GM23338 (cell line): ENCODE measurements around the gene RPN2. TPM values are rescaled to one million over a fixed set of nuclear protein-coding genes. Genes with fewer than 3 reads are reported as not detected.
A peak's percentile ranks its signal among the peaks of the same experiment; 100 is the strongest.

ENCODE experiments used
- ATAC-seq: fragments of 200-7000 bp; cut with Tn5 transposase; 3 replicates; pipeline ENCODE4 v1.9.1; 2020
- DNase-seq: peaks from one replicate; pipeline ENCODE4 v3.0.0-alpha.2; 2015; ENCODE audit warnings: low spot score
- H2AFZ ChIP-seq: fragments of 200-600 bp; sonication (generic); 2 replicates; pipeline ENCODE4 v1.8.0; 2016; ENCODE audit warnings: antibody characterized with exemption, mild to moderate bottlenecking, moderate library complexity
- H3F3A ChIP-seq: fragments of 200-600 bp; sonication (generic); replicated peaks from 2 replicates; pipeline ENCODE4 v1.8.0; 2017; ENCODE audit warnings: antibody characterized with exemption, mixed run types, low read depth
- H3K27ac ChIP-seq: fragments of 200-600 bp; sonication (generic); 2 replicates; pipeline ENCODE4 v1.6.1; 2016; ENCODE audit warnings: low read depth
- H3K27me3 ChIP-seq: fragments of 200-600 bp; sonication (generic); 2 replicates; pipeline ENCODE4 v1.8.0; 2016; ENCODE audit warnings: mild to moderate bottlenecking, mixed run types, moderate library complexity; ENCODE audit not compliant: insufficient read depth
- H3K36me3 ChIP-seq: fragments of 200-600 bp; sonication (generic); 2 replicates; pipeline ENCODE4 v1.8.0; 2016; ENCODE audit warnings: mild to moderate bottlenecking; ENCODE audit not compliant: insufficient read depth
- H3K4me1 ChIP-seq: fragments of 200-600 bp; sonication (generic); 2 replicates; pipeline ENCODE4 v1.8.0; 2016; ENCODE audit warnings: mild to moderate bottlenecking, moderate library complexity; ENCODE audit not compliant: insufficient read depth
- H3K4me2 ChIP-seq: fragments of 200-600 bp; sonication (generic); 2 replicates; pipeline ENCODE4 v1.7.1; 2017; ENCODE audit warnings: mixed run types
- H3K4me3 ChIP-seq: fragments of 200-600 bp; sonication (generic); 2 replicates; pipeline ENCODE4 v1.6.1; 2016; ENCODE audit warnings: mixed run types
- H3K79me2 ChIP-seq: fragments of 200-600 bp; sonication (generic); replicated peaks from 2 replicates; pipeline ENCODE4 v1.8.0; 2017; ENCODE audit warnings: mild to moderate bottlenecking; ENCODE audit not compliant: insufficient read depth
- H3K9me2 ChIP-seq: fragments of 200-600 bp; sonication (generic); 2 replicates; pipeline ENCODE4 v1.8.0; 2017; ENCODE audit not compliant: insufficient read depth
- H4K20me1 ChIP-seq: fragments of 200-600 bp; sonication (generic); replicated peaks from 2 replicates; pipeline ENCODE4 v1.8.0; 2017; ENCODE audit warnings: mild to moderate bottlenecking; ENCODE audit not compliant: insufficient read depth
- H3K27ac Mint-ChIP-seq: 2 replicates; pipeline ENCODE4 v1.8.0; 2020; ENCODE audit warnings: inconsistent platforms, mild to moderate bottlenecking, moderate library complexity, mixed read lengths
- H3K27me3 Mint-ChIP-seq: 3 replicates; pipeline ENCODE4 v1.8.0; 2022; ENCODE audit warnings: low read depth, mild to moderate bottlenecking, moderate library complexity, mixed read lengths, inconsistent platforms; ENCODE audit not compliant: insufficient read depth, poor library complexity
- H3K36me3 Mint-ChIP-seq: 3 replicates; pipeline ENCODE4 v1.8.0; 2021; ENCODE audit warnings: low read depth, mild to moderate bottlenecking, inconsistent platforms, moderate library complexity, mixed read lengths
- H3K4me1 Mint-ChIP-seq: 3 replicates; pipeline ENCODE4 v1.8.0; 2020; ENCODE audit warnings: mild to moderate bottlenecking, inconsistent platforms, mixed read lengths
- H3K4me3 Mint-ChIP-seq: 3 replicates; pipeline ENCODE4 v1.8.0; 2021; ENCODE audit warnings: moderate library complexity, mild to moderate bottlenecking, inconsistent platforms, mixed read lengths
- H3K9me3 Mint-ChIP-seq: 3 replicates; pipeline ENCODE4 v1.8.0; 2020; ENCODE audit warnings: moderate library complexity, mild to moderate bottlenecking, inconsistent platforms, mixed read lengths
- CREB1 ChIP-seq: fragments of 250-450 bp; sonication (Bioruptor Pico); IDR thresholded peaks from 2 replicates; pipeline ENCODE4 v1.5.0; 2020; ENCODE audit warnings: low read depth, mild to moderate bottlenecking, moderate library complexity
- CTCF ChIP-seq, 2 experiments: fragments of 200-600 bp in 1 of 2; sonication (generic) in 1 of 2; conservative IDR thresholded peaks; 2 replicates each; pipeline versions ENCODE4 v1.5.1 to v1.6.1; 2016 to 2017; ENCODE audit warnings: antibody characterized with exemption in 2 of 2, low read depth in 2 of 2, mild to moderate bottlenecking in 2 of 2, moderate library complexity in 1 of 2
- ETS1 ChIP-seq: IDR thresholded peaks from 2 replicates; pipeline ENCODE4 v1.6.1; 2016; ENCODE audit warnings: antibody characterized with exemption
- EZH2 ChIP-seq: fragments of 200-600 bp; sonication (generic); IDR thresholded peaks from one replicate; pipeline ENCODE4 v1.8.0; 2017; ENCODE audit warnings: antibody characterized with exemption, mild to moderate bottlenecking, low read depth; ENCODE audit not compliant: unreplicated experiment
- JUNB ChIP-seq: IDR thresholded peaks from one replicate; pipeline ENCODE4 v1.6.1; 2016; ENCODE audit warnings: antibody characterized with exemption; ENCODE audit not compliant: unreplicated experiment
- POLR2AphosphoS5 ChIP-seq: IDR thresholded peaks from 2 replicates; pipeline ENCODE4 v1.6.1; 2016; ENCODE audit warnings: antibody characterized with exemption, low read depth
- STAT1 ChIP-seq: IDR thresholded peaks from one replicate; pipeline ENCODE4 v1.6.1; 2016; ENCODE audit warnings: antibody characterized with exemption; ENCODE audit not compliant: unreplicated experiment
- ZNF331 ChIP-seq: fragments of 250-450 bp; sonication (Bioruptor Pico); IDR thresholded peaks from 2 replicates; pipeline ENCODE4 v1.5.0; 2020; ENCODE audit warnings: low read depth, mild to moderate bottlenecking, moderate library complexity
- polyA plus RNA-seq: library from polyadenylated mRNA; unstranded; fragments of >200 nt; fragmentation: Nextera tagmentation; extraction: Ambion mirVana; gene quantifications from 2 replicates; pipeline ENCODE4 v1.2.1, GENCODE V29; 2016
- total RNA-seq: library from RNA; depleted of rRNA; stranded (reverse); fragments of >200 nt; shearing (Covaris generic); gene quantifications from 2 replicates; pipeline ENCODE4 v1.2.3, GENCODE V29; 2014
- TF ChIP-seq, protein P1 (sequence below): fragments of 250-450 bp; sonication (Bioruptor Pico); IDR thresholded peaks from 2 replicates; pipeline ENCODE4 v1.5.0; 2020; ENCODE audit warnings: mild to moderate bottlenecking, moderate library complexity

RPN2 gene
- total and polyA plus RNA-seq, 2 experiments from 2014 or later: 244 to 302 TPM

GRCh38 chr20:37190354-37191112 is 11.4 kb downstream of the RPN2 start:
- DNase-seq: no peak
- peaks cover 10% of the 10 kb centered on the region for H3K27me3 Mint-ChIP-seq
- H3K27me3 ChIP-seq: no peaks in the 10 kb centered on the region
- H3K27ac ChIP-seq: 0 out of 2 replicates have a peak overlapping the region, but pooled peaks have one; percentile 55
- no peaks in the 10 kb centered on the region for H3K9me2 ChIP-seq
- H3K4me3 ChIP-seq: no peak overlapping the region
- H2AFZ ChIP-seq: no peak overlapping the region
- peaks cover 20% of the 10 kb centered on the region for H3K36me3 ChIP-seq
- H4K20me1 ChIP-seq: peaks cover 79% of the 10 kb centered on the region
- H3K4me1 Mint-ChIP-seq: peaks cover 26% of the 10 kb centered on the region
- no peak overlapping the region for H3K4me2 ChIP-seq
- no peak for ATAC-seq
- peaks cover 19% of the 10 kb centered on the region; the same call in 1 of the 2 replicates for H3K4me1 ChIP-seq
- H3K79me2 ChIP-seq: peaks cover 95% of the 10 kb centered on the region
- H3K36me3 Mint-ChIP-seq: peaks cover 51% of the 10 kb centered on the region
- no peak overlapping the region for H3K4me3 Mint-ChIP-seq
- H3F3A ChIP-seq: peaks cover 13% of the 10 kb centered on the region
- no peaks in the 10 kb centered on the region for H3K9me3 Mint-ChIP-seq
- no peak overlapping the region for H3K27ac Mint-ChIP-seq
- TF ChIP-seq JUNB (no peak), CTCF (conservative IDR thresholded peaks at IDR 0.05; ENCODE audit: low read depth in 2 of 2) (no peak), CREB1 (no peak), ZNF331 (CRISPR knock-in tag) (no peak), STAT1 (no peak), ETS1 (no peak), EZH2 (no peak), POLR2AphosphoS5 (no peak)
- TF ChIP-seq, protein P1, sequence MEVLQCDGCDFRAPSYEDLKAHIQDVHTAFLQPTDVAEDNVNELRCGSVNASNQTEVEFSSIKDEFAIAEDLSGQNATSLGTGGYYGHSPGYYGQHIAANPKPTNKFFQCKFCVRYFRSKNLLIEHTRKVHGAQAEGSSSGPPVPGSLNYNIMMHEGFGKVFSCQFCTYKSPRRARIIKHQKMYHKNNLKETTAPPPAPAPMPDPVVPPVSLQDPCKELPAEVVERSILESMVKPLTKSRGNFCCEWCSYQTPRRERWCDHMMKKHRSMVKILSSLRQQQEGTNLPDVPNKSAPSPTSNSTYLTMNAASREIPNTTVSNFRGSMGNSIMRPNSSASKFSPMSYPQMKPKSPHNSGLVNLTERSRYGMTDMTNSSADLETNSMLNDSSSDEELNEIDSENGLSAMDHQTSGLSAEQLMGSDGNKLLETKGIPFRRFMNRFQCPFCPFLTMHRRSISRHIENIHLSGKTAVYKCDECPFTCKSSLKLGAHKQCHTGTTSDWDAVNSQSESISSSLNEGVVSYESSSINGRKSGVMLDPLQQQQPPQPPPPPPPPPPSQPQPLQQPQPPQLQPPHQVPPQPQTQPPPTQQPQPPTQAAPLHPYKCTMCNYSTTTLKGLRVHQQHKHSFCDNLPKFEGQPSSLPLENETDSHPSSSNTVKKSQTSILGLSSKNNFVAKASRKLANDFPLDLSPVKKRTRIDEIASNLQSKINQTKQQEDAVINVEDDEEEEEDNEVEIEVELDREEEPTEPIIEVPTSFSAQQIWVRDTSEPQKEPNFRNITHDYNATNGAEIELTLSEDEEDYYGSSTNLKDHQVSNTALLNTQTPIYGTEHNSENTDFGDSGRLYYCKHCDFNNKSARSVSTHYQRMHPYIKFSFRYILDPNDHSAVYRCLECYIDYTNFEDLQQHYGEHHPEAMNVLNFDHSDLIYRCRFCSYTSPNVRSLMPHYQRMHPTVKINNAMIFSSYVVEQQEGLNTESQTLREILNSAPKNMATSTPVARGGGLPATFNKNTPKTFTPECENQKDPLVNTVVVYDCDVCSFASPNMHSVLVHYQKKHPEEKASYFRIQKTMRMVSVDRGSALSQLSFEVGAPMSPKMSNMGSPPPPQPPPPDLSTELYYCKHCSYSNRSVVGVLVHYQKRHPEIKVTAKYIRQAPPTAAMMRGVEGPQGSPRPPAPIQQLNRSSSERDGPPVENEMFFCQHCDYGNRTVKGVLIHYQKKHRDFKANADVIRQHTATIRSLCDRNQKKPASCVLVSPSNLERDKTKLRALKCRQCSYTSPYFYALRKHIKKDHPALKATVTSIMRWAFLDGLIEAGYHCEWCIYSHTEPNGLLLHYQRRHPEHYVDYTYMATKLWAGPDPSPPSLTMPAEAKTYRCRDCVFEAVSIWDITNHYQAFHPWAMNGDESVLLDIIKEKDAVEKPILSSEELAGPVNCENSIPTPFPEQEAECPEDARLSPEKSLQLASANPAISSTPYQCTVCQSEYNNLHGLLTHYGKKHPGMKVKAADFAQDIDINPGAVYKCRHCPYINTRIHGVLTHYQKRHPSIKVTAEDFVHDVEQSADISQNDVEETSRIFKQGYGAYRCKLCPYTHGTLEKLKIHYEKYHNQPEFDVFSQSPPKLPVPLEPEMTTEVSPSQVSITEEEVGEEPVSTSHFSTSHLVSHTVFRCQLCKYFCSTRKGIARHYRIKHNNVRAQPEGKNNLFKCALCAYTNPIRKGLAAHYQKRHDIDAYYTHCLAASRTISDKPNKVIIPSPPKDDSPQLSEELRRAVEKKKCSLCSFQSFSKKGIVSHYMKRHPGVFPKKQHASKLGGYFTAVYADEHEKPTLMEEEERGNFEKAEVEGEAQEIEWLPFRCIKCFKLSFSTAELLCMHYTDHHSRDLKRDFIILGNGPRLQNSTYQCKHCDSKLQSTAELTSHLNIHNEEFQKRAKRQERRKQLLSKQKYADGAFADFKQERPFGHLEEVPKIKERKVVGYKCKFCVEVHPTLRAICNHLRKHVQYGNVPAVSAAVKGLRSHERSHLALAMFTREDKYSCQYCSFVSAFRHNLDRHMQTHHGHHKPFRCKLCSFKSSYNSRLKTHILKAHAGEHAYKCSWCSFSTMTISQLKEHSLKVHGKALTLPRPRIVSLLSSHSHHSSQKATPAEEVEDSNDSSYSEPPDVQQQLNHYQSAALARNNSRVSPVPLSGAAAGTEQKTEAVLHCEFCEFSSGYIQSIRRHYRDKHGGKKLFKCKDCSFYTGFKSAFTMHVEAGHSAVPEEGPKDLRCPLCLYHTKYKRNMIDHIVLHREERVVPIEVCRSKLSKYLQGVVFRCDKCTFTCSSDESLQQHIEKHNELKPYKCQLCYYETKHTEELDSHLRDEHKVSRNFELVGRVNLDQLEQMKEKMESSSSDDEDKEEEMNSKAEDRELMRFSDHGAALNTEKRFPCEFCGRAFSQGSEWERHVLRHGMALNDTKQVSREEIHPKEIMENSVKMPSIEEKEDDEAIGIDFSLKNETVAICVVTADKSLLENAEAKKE (CRISPR knock-in tag): no peak
